ENCODE data around the gene TULP4. TPM values are rescaled to one million over a fixed set of nuclear protein-coding genes. Genes with fewer than 3 reads are reported as not detected.

Gene TULP4, protein sequence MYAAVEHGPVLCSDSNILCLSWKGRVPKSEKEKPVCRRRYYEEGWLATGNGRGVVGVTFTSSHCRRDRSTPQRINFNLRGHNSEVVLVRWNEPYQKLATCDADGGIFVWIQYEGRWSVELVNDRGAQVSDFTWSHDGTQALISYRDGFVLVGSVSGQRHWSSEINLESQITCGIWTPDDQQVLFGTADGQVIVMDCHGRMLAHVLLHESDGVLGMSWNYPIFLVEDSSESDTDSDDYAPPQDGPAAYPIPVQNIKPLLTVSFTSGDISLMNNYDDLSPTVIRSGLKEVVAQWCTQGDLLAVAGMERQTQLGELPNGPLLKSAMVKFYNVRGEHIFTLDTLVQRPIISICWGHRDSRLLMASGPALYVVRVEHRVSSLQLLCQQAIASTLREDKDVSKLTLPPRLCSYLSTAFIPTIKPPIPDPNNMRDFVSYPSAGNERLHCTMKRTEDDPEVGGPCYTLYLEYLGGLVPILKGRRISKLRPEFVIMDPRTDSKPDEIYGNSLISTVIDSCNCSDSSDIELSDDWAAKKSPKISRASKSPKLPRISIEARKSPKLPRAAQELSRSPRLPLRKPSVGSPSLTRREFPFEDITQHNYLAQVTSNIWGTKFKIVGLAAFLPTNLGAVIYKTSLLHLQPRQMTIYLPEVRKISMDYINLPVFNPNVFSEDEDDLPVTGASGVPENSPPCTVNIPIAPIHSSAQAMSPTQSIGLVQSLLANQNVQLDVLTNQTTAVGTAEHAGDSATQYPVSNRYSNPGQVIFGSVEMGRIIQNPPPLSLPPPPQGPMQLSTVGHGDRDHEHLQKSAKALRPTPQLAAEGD (N-terminal part only)
- total RNA-seq: 92.8 and 118 TPM in 2 replicates
- polyA plus RNA-seq: 20.0 and 24.4 TPM in 2 replicates

DNA sequence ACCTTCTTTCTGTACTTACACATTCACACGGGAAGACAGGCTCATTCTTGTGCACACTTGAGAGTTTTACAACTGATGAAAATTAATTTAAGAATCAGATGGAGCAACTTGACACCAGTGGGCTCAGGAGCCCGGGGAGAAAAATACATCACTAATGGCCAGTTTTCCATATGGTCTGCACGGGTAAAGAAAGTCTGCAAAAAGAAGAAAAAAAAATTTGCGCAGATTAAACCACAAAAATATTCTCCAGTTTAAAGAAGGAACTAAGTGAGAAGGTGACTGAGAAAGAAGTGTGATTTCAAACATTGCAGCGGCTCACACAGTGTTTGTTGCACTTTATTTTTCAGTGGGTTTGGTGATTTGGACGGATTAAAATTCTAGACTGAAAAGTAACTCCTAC, at the start of gene TULP4:
TULP4 (plus strand) TSS at position 301 of the 400 bp plus-strand sequence. CDS start 1,552 bp downstream, outside the sequence.
- peaks cover 11% of the 10 kb centered on the region for H3K36me3 ChIP-seq
- H3K4me1 ChIP-seq (ENCODE audit: low read depth): no peaks in the 10 kb centered on the region
- H3K27ac ChIP-seq: no peak within 1 kb of the TSS
- no peaks in the 10 kb centered on the region for H3K27me3 ChIP-seq
- TF ChIP-seq, protein P1, sequence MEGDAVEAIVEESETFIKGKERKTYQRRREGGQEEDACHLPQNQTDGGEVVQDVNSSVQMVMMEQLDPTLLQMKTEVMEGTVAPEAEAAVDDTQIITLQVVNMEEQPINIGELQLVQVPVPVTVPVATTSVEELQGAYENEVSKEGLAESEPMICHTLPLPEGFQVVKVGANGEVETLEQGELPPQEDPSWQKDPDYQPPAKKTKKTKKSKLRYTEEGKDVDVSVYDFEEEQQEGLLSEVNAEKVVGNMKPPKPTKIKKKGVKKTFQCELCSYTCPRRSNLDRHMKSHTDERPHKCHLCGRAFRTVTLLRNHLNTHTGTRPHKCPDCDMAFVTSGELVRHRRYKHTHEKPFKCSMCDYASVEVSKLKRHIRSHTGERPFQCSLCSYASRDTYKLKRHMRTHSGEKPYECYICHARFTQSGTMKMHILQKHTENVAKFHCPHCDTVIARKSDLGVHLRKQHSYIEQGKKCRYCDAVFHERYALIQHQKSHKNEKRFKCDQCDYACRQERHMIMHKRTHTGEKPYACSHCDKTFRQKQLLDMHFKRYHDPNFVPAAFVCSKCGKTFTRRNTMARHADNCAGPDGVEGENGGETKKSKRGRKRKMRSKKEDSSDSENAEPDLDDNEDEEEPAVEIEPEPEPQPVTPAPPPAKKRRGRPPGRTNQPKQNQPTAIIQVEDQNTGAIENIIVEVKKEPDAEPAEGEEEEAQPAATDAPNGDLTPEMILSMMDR (IDR thresholded peaks at IDR 0.05; ENCODE audit: low read depth, low read length): no peak
- no peak for DNase-seq (ENCODE audit: low read depth in 1 of 2, low spot score in 1 of 2)
- no peaks in the 10 kb centered on the region for H3K9me3 ChIP-seq (ENCODE audit: low read depth)
- no peak within 1 kb of the TSS for H3K4me3 ChIP-seq

DNA sequence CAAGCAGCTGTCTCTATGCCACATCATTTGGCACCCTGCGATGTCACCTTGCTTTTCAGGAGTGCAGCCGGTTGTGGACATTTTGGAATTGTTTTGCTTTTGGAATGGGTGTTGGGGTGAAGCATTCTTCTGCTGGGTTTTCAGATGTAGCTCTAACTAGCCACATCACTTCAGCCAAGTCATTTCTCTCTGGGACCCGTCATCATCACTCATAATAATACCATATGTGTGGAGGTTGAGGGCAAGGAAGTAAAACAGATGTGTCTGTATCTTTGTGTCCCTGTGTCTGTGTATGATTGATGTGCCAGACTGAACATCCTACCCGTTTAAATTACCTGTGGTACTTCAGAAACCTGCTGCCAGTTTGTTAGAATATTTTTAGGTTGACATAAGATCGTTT, 49.5 kb upstream of the TULP4 start:
- TF ChIP-seq, protein P1 (IDR thresholded peaks at IDR 0.05; ENCODE audit: low read depth, low read length): no peak

DNA sequence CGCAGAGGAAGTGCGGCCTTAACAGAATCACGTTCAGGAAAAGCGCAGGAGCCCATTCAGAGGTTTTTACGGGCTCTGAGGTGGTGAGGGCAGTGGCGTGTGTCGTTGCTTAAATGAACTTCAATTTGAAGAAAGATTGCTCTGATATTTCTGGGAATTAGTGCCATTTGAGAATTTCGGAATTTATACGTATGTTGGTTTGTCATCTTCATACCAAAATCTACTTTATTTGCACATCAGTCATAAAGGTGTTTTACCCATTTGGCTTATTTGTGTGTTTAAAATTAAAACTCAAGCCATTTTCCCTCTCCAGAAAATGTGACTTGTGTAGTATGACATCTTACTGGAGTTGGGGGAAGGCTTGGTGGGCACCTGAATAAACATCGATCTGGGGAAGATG, 48.1 kb upstream of the TULP4 start:
- DNase-seq (ENCODE audit: low read depth in 1 of 2, low spot score in 1 of 2): no peak
- no peak overlapping the region for H3K27ac ChIP-seq
- H3K4me1 ChIP-seq (ENCODE audit: low read depth): no peaks in the 10 kb centered on the region
- no peak overlapping the region for H3K4me3 ChIP-seq
- H3K27me3 ChIP-seq: no peaks in the 10 kb centered on the region
- H3K36me3 ChIP-seq: no peaks in the 10 kb centered on the region
- no peaks in the 10 kb centered on the region for H3K9me3 ChIP-seq (ENCODE audit: low read depth)
- TF ChIP-seq, protein P1 (IDR thresholded peaks at IDR 0.05; ENCODE audit: low read depth, low read length): no peak

More for the DNA sequence above, 49.5 kb upstream of the TULP4 start:
- H3K27ac ChIP-seq: peak overlapping the region; percentile 8
- no peaks in the 10 kb centered on the region for H3K36me3 ChIP-seq
- H3K4me1 ChIP-seq (ENCODE audit: low read depth): no peaks in the 10 kb centered on the region
- no peak overlapping the region for H3K4me3 ChIP-seq
- DNase-seq (ENCODE audit: low read depth in 1 of 2, low spot score in 1 of 2): no peak
- no peaks in the 10 kb centered on the region for H3K9me3 ChIP-seq (ENCODE audit: low read depth)
- no peaks in the 10 kb centered on the region for H3K27me3 ChIP-seq

DNA sequence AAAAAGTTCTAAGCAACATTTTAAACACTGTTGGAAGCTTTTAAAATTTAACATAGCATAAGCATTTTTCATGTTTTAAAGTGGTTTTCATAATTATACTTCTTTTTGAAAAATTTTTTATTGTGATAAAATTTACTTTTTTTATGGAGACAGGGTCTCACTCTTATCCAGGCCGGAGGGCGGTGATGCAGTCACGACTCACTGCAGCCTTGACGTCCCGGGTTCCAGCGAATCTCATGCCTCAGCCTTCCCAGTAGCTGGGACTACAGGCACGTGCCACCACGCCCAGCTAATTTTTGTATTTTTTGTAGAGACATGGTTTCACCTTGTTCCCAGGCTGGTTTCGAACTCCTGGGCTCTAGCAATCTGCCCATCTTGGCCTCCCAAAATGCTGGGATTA, 46.1 kb upstream of the TULP4 start:
- Histone ChIP-seq H3K4me1 (ENCODE audit: low read depth) (peaks cover 13% of the 10 kb centered on the region), H3K27ac (no peak overlapping the region), H3K9me3 (ENCODE audit: low read depth) (no peaks in the 10 kb centered on the region), H3K27me3 (no peaks in the 10 kb centered on the region), H3K36me3 (no peaks in the 10 kb centered on the region), H3K4me3 (no peak overlapping the region)
- TF ChIP-seq, protein P1 (IDR thresholded peaks at IDR 0.05; ENCODE audit: low read depth, low read length): no peak
- no peak for DNase-seq (ENCODE audit: low read depth in 1 of 2, low spot score in 1 of 2)

DNA sequence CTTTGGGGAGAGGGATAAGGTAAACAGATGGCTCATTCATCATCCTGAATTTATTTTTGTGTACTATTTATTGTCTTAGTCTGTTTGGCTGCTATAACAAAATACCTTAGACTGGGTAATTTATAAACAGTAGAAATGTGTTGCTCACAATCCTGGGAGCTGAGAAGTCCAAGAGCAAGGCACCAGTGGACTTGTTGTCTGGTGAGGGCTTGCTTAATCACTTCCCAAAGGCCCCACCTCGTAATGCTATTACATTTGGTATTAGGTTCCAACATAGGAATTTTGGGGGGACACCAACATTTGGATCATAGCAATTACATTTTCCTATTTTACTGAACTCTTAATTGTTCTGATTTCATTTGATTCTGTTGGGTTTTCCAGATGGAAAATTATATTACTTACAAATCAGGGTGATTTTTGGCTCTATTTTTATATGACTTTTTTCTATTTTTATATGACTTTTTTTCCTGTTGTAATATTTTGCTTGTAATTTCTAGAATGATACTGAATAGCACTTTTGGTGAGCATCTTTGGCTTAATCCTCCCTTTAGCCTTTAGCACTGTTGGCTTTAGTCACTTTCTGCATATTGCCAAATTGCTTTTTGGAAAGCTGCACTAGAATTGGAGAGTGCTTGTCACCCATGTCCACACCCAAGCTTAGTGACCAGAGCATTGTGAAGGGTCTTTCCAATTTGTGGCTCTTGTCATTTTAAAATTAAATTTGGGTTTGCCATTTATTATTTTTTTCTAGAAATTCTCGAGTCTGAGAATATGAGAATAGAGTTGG, 43.7 kb upstream of the TULP4 start:
- DNase-seq (ENCODE audit: low read depth in 1 of 2, low spot score in 1 of 2): no peak
- peaks cover 13% of the 10 kb centered on the region for H3K4me1 ChIP-seq (ENCODE audit: low read depth)
- TF ChIP-seq, protein P1 (IDR thresholded peaks at IDR 0.05; ENCODE audit: low read depth, low read length): no peak

More for the DNA sequence above, 43.7 kb upstream of the TULP4 start:
- Histone ChIP-seq H3K4me3 (no peak overlapping the region), H3K27me3 (no peaks in the 10 kb centered on the region), H3K27ac (no peak overlapping the region), H3K36me3 (no peaks in the 10 kb centered on the region), H3K9me3 (ENCODE audit: low read depth) (no peaks in the 10 kb centered on the region)

All from cardiac muscle cell (in vitro differentiated cells and primary cell).